GM21381 (cell line): ENCODE data around the gene EHMT1.
"Not testable (repeated sequence)": the region's sequence is repeated elsewhere in the genome, so short reads cannot be mapped to it uniquely, and the experiment has no call there.

Experiments used
- ATAC-seq: cut with Tn5 transposase; IDR thresholded peaks from one replicate; pipeline ENCODE4 v1.9.1; 2021; ENCODE audit warnings: mild to moderate bottlenecking, moderate library complexity; ENCODE audit not compliant: unreplicated experiment

EHMT1 gene

DNA sequence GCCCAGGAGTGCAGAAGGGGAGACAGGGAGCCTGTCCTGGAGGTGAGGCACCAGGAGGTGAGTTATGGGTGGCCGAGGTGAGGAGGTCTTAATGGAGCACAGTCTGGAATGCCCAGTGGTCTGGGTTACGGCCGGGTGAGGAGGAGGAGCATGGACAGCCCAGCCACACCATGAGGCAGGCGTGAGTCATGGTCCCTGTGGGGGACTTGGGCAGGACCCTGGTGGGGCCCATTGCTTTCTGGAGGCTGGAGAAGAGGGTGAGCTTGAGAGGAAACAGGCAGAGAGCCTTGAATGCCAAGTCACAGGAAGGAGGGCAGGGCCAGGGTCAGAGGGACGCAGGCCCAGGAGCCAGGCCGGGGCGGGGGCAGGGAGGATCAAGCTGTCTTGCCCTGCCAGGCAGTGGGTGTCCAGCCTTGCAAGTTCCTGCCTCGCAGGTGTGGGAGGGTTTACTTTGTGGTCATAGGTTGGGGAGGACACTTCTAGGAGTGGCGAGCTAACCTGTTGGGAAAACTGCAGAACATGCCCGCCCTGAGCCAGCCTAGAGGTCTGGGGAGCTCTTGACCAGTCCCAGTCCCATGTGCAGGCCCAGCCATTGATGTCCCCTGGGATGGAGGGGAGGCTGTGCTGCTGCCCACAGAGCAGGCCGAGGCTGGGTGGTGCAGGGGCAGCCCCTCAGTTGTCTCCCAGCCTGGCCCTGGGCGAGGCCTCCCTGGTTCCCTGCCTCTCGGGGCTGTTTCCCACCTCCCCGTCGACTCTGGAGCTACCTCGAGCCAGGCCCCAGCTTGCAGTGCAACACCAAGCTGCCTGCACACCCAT is 261.6 kb downstream of the EHMT1 start:
- no peak for ATAC-seq

GRCh38 chr9:137880976-137881530 is 262.2 kb downstream of the EHMT1 start:
- no peak for ATAC-seq

DNA sequence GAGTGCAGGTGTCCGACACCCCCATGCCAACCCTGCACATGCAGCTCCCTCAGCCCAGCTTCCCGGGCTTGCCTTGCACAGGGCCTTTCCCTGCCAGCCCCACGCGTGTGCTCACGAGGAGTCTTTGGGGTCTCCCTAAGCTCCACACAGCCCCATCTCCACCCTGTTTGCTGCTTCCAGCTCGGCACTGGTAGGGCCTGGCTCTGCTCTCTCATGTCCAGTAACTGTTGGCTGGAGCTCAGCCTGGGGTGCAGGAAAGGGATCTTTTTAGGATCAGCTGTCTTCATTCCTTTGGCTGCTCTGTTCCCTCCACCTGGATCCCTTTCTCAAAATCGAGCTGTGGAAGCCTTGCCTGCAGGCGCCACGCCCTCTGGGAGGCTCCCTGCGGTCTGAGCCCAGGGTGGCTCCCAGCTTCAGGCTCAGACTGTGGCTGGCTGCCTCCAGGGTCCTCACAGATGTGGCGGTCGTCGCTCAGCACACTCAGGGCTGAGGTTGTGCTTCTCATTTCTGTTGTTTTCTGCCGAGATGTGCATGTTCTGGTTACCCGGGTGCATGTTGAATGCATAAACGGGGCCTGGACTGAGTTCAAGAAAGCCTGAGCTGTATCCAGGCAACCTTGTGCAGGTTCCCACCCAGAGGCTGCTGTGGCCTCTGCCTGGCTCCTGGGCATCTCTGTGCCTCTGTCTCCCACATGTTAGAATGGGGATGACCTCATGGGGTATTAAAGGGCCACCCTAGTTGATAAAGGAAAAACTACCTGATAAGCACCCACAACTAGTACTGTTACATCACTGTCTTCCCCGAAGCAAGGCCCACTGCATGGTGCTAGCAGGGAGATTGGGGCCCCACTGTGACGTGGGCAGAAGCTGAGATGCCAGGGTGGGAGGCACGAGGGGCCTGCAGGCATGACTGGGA is 263.0 kb downstream of the EHMT1 start:
- no peak for ATAC-seq

DNA sequence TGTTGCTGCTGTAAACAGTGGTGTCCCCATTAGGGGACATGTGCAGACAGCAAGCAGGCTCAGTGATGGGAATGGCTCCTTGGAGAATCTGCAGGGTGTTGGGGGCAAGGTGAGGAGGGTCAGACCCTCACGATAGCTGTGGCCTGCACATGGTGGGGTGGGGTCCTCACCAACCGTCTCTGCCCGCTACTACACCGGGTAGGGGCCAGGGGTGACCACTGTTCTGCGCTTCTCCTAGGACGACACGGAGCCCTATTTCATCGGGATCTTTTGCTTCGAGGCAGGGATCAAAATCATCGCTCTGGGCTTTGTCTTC is 263.7 kb downstream of the EHMT1 start:
- ATAC-seq: no peak

GRCh38 chr9:137883977-137884376 is 265.2 kb downstream of the EHMT1 start:
- ATAC-seq: not testable (repeated sequence)

DNA sequence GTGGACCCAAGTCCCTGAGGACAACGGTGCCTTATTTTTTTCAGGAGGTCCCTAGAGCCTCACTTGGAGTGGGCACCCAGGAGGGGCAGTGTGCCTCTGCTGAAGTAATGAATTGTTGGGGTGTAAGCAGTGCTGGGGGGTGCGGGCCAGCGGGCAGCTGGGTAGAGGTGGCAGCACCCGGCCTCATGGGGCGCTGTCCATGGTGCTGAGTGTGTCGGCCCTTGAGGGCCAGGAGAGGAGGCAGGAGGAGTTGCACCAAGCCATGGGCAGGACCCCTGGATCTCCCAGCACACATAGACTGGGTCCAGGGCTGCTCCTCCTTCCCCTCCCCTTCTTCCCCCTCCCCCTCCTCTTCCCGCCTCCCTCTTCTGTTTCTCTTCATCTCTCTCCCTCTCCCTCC is 265.7 kb downstream of the EHMT1 start:
- not testable (repeated sequence) for ATAC-seq

- not testable (repeated sequence) for ATAC-seq
These were observed 266.3 kb downstream of the EHMT1 start for GRCh38 chr9:137885121-137885520.
